Measurements from ENCODE around the gene GOLGA6L10. TPM values are rescaled to one million over a fixed set of nuclear protein-coding genes. Genes with fewer than 3 reads are reported as not detected.
"Not testable (repeated sequence)": the region's sequence is repeated elsewhere in the genome, so short reads cannot be mapped to it uniquely, and the experiment has no call there.

The GOLGA6L10 gene
- total RNA-seq, 1 experiment from 2014 or later, result 2.0 TPM

DNA sequence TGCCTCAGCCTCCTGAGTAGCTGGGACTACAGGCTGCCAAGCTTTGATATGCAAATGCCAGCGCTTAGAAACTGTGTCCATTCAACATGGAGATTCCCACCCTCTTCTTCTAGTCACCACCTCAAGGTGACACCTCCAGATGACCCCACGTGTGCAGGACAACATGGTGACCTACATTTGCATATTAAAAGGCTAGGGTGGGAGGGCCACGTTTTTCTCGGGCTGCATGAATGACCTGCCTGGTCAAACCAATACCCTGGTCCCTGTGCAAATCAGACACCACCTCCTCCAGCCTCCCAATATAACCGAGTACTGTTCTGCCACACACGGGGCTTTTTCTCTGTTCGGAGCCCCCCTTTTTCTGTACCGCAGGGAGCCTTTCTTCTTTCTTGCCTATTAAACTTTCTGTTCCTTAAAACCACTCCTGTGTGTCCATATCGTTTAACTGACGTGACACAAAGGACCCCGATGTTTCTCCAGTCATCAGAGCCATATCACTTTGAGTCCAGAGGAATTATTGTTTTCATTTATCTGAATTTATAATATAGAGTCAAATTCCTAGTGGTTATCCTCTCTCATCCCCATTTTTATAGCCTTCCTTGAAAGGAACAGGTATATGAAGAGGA, 32.2 kb upstream of the GOLGA6L10 start:
- H3K9me3 ChIP-seq (ENCODE audit: control insufficient read depth, low read depth, low read length); H4K91ac ChIP-seq (ENCODE audit: insufficient read length, low read depth, low read length); H3K27me3 Mint-ChIP-seq (ENCODE audit: low read depth); H4K20me1 ChIP-seq (ENCODE audit: control insufficient read depth, insufficient read depth, insufficient read length); H3K4me1 ChIP-seq (ENCODE audit: insufficient read depth, low read length); H2AK5ac ChIP-seq (ENCODE audit: insufficient read length, low read length); DNase-seq; H4K5ac ChIP-seq (ENCODE audit: insufficient read length, low read depth, low read length); H3K27me3 ChIP-seq (ENCODE audit: insufficient read depth, low read length); H2BK12ac ChIP-seq (ENCODE audit: insufficient read length, low read depth, low read length); H2BK15ac ChIP-seq (ENCODE audit: low read depth, low read length); H3K23me2 ChIP-seq (ENCODE audit: insufficient read length, low read depth, low read length, poor library complexity, severe bottlenecking); H2BK5ac ChIP-seq (ENCODE audit: insufficient read length, low read length); H3K27ac Mint-ChIP-seq; H2AFZ ChIP-seq (ENCODE audit: low read length); H3K9me3 Mint-ChIP-seq; H3K4me2 ChIP-seq (ENCODE audit: insufficient read depth, insufficient read length, low read length); H3K18ac ChIP-seq (ENCODE audit: insufficient read length, low read depth, low read length); H3K4me3 Mint-ChIP-seq; H3K36me3 Mint-ChIP-seq (ENCODE audit: insufficient read depth in 1 of 3, low read depth in 3 of 3); H2BK20ac ChIP-seq (ENCODE audit: low read depth, low read length, poor library complexity, severe bottlenecking); H2BK120ac ChIP-seq (ENCODE audit: low read depth, low read length, poor library complexity, severe bottlenecking); H4K8ac ChIP-seq (replicated peaks; ENCODE audit: insufficient read length, low read depth, low read length); H3K79me2 ChIP-seq (ENCODE audit: insufficient read depth, low read length); H3K79me1 ChIP-seq (ENCODE audit: insufficient read depth, low read depth, low read length, poor library complexity, severe bottlenecking); H3K4ac ChIP-seq (ENCODE audit: low read depth, low read length); H3K56ac ChIP-seq (ENCODE audit: insufficient read length, low read depth, low read length); H3K27ac ChIP-seq (ENCODE audit: insufficient read length, low read depth, low read length); H3K9ac ChIP-seq (ENCODE audit: extremely low read depth, insufficient read length, low read length); H3T11ph ChIP-seq (ENCODE audit: low read length); H3K23ac ChIP-seq (ENCODE audit: insufficient read length, low read depth, low read length); H3K14ac ChIP-seq (ENCODE audit: insufficient read depth, low read length): not testable (repeated sequence)
- peaks cover 36% of the 10 kb centered on the region in 2 experiments for H3K4me1 Mint-ChIP-seq
- WGBS (ENCODE audit: extremely low coverage, insufficient read length, low lambda C conversion rate), result no CpG with 5 or more reads among the region's 11 CpGs
